Activated CD4-positive, alpha-beta T cell treated with anti-CD3 and anti-CD28 coated beads, Interleukin-2, amount 50 U/mL, for 1 hour (primary cell): ENCODE data around the gene TMEM240.
"Not testable (repeated sequence)": the region's sequence is repeated elsewhere in the genome, so short reads cannot be mapped to it uniquely, and the experiment has no call there.

ENCODE experiments used
- DNase-seq: peaks from one replicate; pipeline ENCODE4 v3.0.0-alpha.2; 2020

Gene TMEM240

GRCh38 chr1:1556961-1557360, 16.5 kb upstream of the TMEM240 start:
- not testable (repeated sequence) for DNase-seq

GRCh38 chr1:1556505-1556904, 16.1 kb upstream of the TMEM240 start:
- no peak for DNase-seq

- DNase-seq: no peak
Observed at GRCh38 chr1:1554926-1555915, 14.8 kb upstream of the TMEM240 start.

DNA sequence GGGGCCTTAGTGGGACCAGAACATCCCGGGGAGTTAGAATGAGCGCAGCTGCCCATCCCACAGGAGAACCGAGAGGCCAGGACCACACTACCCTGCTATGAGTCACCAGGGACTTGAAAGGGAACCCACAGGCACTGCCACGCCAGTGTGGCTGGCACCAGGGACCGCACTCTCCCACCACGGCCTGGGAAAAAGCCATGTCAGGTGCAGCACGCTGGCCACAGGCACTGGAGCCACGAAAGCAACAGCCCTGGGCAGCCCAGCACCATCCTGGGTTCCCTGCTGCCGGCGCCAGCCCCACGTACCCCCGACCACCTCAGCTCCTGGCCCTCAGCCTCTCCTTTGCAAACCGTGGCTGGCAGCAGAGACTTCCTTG, 14.1 kb upstream of the TMEM240 start:
- DNase-seq: no peak

GRCh38 chr1:1553821-1554494, 13.5 kb upstream of the TMEM240 start:
- DNase-seq: no peak

- no peak for DNase-seq
Observed at GRCh38 chr1:1552263-1552639, 11.8 kb upstream of the TMEM240 start.

DNA sequence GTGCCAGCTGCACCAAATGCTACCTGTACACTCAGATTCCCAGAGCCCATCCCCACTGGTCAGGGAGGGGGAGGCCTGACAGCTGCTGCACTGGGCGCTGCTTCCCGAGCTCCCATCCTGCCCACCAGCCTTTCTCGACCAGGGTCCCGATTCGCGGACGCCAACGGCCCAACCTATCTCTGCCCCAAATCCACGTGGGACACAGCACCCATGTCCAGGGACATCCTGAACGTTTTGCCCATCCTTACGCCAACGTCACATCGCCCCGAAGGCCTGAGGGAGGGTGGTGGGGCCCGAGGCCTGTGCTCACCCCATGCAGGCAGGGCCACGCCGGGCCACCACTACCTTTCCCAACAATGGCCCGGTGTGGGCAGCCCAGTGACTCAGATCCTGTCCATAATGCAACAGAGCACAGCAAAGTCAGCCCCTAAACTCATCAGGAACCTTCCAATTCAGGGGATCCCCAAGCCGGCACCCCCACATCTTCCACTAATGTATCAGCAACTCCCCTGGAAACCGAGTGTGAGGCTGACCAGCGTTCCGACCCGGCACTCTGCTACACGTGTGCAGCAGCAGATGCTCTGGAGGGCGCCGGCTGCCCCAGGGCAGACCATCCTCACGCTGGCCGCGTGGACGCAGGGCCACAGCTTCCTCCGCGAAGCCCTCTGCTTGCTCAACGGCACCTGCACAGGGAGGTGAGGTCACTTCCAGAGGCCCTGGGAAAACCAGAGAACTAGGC, 11.3 kb upstream of the TMEM240 start:
- DNase-seq: no peak

DNA sequence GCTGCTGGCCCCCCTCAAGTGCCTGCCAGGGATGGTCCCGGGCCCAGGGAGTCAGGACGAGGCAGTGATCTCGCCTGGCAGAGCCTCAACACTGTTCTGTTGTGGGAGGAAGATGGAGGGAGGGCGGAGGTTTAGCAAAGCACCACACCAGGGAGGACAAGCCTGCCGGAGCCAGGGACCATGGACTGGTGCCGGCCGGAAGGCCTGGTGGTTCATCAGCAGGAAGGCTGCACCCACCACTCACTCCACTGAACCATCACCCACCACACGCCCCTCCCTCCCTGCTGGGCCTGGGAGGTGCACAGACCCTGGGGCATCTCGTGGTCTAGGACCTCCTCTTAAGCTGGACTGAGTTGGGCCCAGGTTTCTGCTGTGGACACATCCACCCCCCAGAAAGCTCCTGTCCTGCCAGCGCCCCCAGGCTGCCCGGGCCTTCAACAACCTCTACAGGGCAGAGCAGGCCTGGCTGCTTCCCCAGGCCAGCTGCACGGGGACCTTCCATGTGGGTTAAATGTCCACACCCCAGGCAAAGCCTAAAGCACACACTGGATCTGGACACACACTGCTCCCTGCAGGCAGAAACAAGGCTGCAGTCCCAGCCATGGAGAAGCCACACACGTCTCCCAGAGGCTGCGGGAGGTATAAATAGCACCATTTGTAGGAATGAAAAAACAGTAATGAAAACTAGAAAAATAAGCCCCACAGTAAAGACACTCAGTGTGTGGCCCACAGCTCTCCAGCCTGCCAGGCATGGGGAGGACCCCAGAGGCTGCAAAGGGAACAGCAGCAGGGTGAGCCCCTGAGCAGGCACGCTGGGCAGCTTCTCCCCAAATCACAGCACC, 10.4 kb upstream of the TMEM240 start:
- DNase-seq: no peak

- no peak for DNase-seq
Observed at GRCh38 chr1:1550087-1550486, 9.7 kb upstream of the TMEM240 start.

- no peak for DNase-seq
Observed at GRCh38 chr1:1548591-1548990, 8.2 kb upstream of the TMEM240 start.

DNA sequence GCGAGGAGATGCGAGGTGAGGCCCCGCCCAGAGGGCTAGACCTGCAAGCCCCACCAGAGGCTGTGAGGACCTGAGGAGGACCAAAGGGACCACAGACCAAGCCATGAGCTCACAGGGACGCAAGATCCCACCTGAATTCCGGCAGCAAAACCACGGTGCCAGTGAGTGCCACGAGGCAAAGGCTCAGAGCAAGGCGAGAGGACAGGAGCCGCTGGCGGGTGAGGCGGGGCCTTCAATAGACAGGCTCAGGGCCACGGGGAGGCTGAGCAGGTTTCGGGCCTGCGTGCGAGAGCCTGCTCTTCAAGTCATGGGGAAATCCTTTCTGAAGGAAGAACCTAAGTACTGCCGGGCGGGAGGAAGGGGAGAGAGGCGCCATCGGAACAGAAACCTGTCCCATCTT, 7.1 kb upstream of the TMEM240 start:
- no peak for DNase-seq

- no peak for DNase-seq
Observed at GRCh38 chr1:1547011-1547410, 6.6 kb upstream of the TMEM240 start.

GRCh38 chr1:1545946-1546737, 5.7 kb upstream of the TMEM240 start:
- no peak for DNase-seq

DNA sequence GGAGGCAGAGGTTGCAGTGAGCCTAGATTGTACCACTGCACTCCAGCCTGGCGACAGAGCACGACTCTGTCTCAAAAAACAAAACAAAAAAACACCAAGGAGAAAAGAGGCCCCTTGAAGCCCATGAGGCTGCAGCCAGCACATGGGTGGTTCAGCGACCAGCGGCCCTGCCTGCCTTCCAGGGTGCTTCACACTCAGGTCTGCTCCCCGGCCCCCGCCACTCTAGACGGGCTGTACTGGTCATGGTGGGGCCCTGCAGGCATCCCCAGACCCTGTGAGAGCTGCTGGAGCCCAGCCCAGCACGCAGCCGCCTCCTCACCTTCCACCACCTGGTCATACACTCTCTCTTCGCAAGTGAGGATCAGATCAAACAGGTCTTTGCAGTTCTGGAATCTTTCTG, 4.1 kb upstream of the TMEM240 start:
- DNase-seq: no peak

DNA sequence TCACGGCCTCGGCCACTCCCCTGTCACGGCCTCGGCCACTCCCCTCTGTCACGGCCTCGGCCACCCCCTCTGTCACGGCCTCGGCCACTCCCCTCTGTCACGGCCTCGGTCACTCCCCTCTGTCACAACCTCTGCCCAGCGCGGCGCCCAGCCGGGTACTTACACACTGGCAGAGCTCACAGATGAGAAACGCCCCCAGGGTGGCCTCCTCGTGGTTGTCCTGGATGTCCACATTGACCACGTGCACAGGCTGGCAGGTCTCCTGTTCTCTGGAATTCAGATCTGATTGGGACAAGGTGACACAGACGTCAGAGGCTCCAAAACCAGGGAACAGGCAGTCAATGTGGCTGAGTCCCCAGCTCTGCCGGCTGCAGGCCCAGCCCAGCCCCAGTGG, 3.3 kb upstream of the TMEM240 start:
- no peak for DNase-seq

GRCh38 chr1:1542766-1543705, 2.6 kb upstream of the TMEM240 start:
- DNase-seq: no peak

GRCh38 chr1:1541956-1542765, 1.7 kb upstream of the TMEM240 start:
- no peak for DNase-seq

DNA sequence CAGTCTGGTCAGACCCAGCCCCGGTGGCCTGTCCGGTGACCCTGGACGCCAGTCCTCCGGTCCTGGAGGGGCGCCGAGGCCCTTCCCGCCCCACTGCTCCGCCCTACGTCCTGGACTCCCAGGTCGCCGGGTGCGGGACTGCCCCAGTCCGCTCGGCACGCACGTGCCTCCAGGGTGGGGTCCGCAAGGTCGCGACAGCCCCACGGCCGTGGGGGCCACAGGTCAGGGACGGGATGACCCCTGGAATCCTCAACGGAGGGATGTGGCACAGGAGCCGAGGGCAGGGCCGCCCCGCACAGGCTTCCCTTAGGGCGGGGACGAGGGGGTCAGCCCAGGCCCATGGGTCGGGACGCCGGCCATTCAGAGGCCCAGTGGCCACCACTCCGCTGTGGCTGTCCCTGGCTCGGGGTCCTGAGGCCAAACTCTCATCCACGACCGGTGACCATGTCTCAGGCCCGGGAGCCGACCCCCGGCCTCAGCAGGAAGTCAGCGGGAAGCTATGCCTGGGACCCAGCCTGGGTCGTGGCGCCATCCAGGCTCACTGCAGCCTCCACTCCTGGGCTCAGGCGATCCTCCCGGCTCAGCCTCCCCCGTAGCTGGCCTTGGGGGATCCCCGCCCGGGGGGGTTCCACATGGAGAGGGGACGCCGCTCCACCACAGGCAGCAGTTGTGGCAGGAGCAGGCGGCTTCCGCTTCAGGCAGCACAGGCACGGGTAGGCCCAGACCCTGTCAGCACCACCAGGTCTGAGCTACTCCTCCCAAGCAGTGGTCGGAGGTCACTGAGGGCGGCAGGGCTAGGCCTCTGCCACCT, 599 bp upstream of the TMEM240 start:
- DNase-seq: no peak
